ENCODE results near the gene GPX3. TPM values are rescaled to one million over a fixed set of nuclear protein-coding genes. Genes with fewer than 3 reads are reported as not detected.

GPX3 gene
- total and polyA plus RNA-seq, 2 of the 8 experiments (the other 6 are each of a cell fraction or from before 2014, with no cell fraction given): 27.8 to 77.9 TPM

GRCh38 chr5:150987746-150988145 is 32.6 kb upstream of the GPX3 start:
- Histone ChIP-seq H2AK5ac (ENCODE audit: low read depth, low read length) (no peak overlapping the region), H3K23me2 (ENCODE audit: low read depth, low read length) (no peaks in the 10 kb centered on the region), H2BK12ac (ENCODE audit: low read depth, low read length) (no peak overlapping the region), H2BK5ac (ENCODE audit: low read depth, low read length) (no peak overlapping the region), H3K36me3 (ENCODE audit: control insufficient read depth in 2 of 4, insufficient read depth in 4 of 4, low read length in 3 of 4) (no peaks in the 10 kb centered on the region), H2BK120ac (replicated peaks; ENCODE audit: low read depth, low read length) (no peak overlapping the region), H3K56ac (replicated peaks; ENCODE audit: insufficient read length, low read depth, low read length) (no peak overlapping the region), H4K5ac (ENCODE audit: insufficient read length, low read depth, low read length) (no peak overlapping the region), H3K4me2 (ENCODE audit: insufficient read depth in 1 of 2, low read depth in 2 of 2, low read length in 2 of 2) (no peak overlapping the region), H2BK15ac (ENCODE audit: low read length) (no peak overlapping the region), H2AFZ (ENCODE audit: low read length) (no peak overlapping the region), H3K14ac (ENCODE audit: insufficient read length) (no peak overlapping the region), H4K8ac (ENCODE audit: extremely low read depth, insufficient read depth, low read length) (no peak overlapping the region), H3K4ac (replicated peaks; ENCODE audit: insufficient read length, low read depth, low read length) (no peak overlapping the region), H3K4me3 (ENCODE audit: extremely low read depth in 1 of 4, insufficient read depth in 2 of 4, low read depth in 3 of 4, low read length in 4 of 4) (no peak overlapping the region), H2BK20ac (ENCODE audit: low read length) (no peak overlapping the region), H3K27me3 (replicated peaks in 1 of 4; ENCODE audit: control insufficient read depth in 3 of 4, extremely low read depth in 1 of 4, insufficient read depth in 3 of 4, low read length in 3 of 4) (no peaks in the 10 kb centered on the region), H4K91ac (replicated peaks; ENCODE audit: insufficient read length, low read length) (no peak overlapping the region), H3K4me1 (replicated peaks in 1 of 4; ENCODE audit: control insufficient read depth in 3 of 4, insufficient read depth in 4 of 4, low read length in 3 of 4) (no peaks in the 10 kb centered on the region), H3K9me3 (ENCODE audit: insufficient read depth in 2 of 2, low read depth in 1 of 2, low read length in 1 of 2) (peaks cover 0 to 6% of the 10 kb centered on the region in 2 experiments; a peak in 3 of 4 replicates), H3K79me1 (ENCODE audit: low read depth, low read length) (no peaks in the 10 kb centered on the region), H3K23ac (ENCODE audit: insufficient read length) (no peak overlapping the region), H3K27ac (ENCODE audit: low read depth, low read length) (no peak overlapping the region), H3K18ac (ENCODE audit: extremely low read depth, low read length) (no peak overlapping the region), H3K79me2 (ENCODE audit: control insufficient read depth in 1 of 2, insufficient read depth in 2 of 2, low read length in 2 of 2) (no peaks in the 10 kb centered on the region), H4K20me1 (replicated peaks in 1 of 2; ENCODE audit: control insufficient read depth in 1 of 2, insufficient read depth in 2 of 2, low read length in 2 of 2) (no peaks in the 10 kb centered on the region), H3K9ac (replicated peaks in 1 of 4; ENCODE audit: extremely low read depth in 1 of 4, low read depth in 3 of 4, low read length in 3 of 4) (no peak overlapping the region)
- DNase-seq (ENCODE audit: low read depth in 1 of 2, low spot score in 2 of 2) (no peak), FAIRE-seq (no peak)
- WGBS, 2 experiments (ENCODE audit: extremely low coverage in 1 of 2, insufficient coverage in 1 of 2, insufficient read length in 1 of 2, insufficient replicate concordance in 2 of 2, low coverage in 1 of 2, low lambda C conversion rate in 2 of 2, missing lambda C conversion rate in 1 of 2): 98% methylated on average over 3 of the region's 3 CpGs; no CpG with 5 or more reads in 1 of the 2 experiments
- POLR2A ChIA-PET (ENCODE audit: partially characterized antibody): no interaction called here
- CTCF ChIA-PET (ENCODE audit: partially characterized antibody): no interaction called here
- TF ChIP-seq GABPA (IDR thresholded peaks at IDR 0.05; ENCODE audit: borderline replicate concordance, insufficient read depth, low read length) (no peak), GTF2F1 (IDR thresholded peaks at IDR 0.05; ENCODE audit: borderline replicate concordance, low read depth, low read length) (no peak), SAP30 (IDR thresholded peaks at IDR 0.05; ENCODE audit: insufficient read depth, insufficient replicate concordance, low read length) (no peak), CHD1 (IDR thresholded peaks at IDR 0.05; ENCODE audit: low read depth, low read length) (no peak), E2F6 (IDR thresholded peaks at IDR 0.05) (no peak), SIX5 (IDR thresholded peaks at IDR 0.05; ENCODE audit: low read depth, low read length) (no peak), HDAC6 (IDR thresholded peaks at IDR 0.05; ENCODE audit: low read depth, low read length) (no peak), KDM1A (IDR thresholded peaks at IDR 0.05; ENCODE audit: borderline replicate concordance, low read length) (no peak), BRCA1 (IDR thresholded peaks at IDR 0.05; ENCODE audit: low read depth, low read length) (no peak)
